IPS-18a (cell line): ENCODE data around the gene ACSL1.

ENCODE experiments used
- H3K27ac ChIP-seq: one replicate; pipeline ENCODE4 v1.5.1; 2013; ENCODE audit warnings: low read length
- H3K27me3 ChIP-seq: one replicate; pipeline ENCODE4 v1.6.1; 2013; ENCODE audit warnings: mild to moderate bottlenecking, low read length; ENCODE audit not compliant: control insufficient read depth, insufficient read depth
- H3K36me3 ChIP-seq: one replicate; pipeline ENCODE4 v1.6.1; 2013; ENCODE audit warnings: low read depth, low read length; ENCODE audit not compliant: control insufficient read depth
- H3K4me1 ChIP-seq: one replicate; pipeline ENCODE4 v1.6.1; 2013; ENCODE audit warnings: low read depth, low read length; ENCODE audit not compliant: control insufficient read depth
- H3K4me3 ChIP-seq: one replicate; pipeline ENCODE4 v1.5.1; 2013; ENCODE audit warnings: low read length
- H3K9ac ChIP-seq: one replicate; pipeline ENCODE4 v1.6.1; 2013; ENCODE audit warnings: mild to moderate bottlenecking, low read length, moderate library complexity
- H3K9me3 ChIP-seq: one replicate; pipeline ENCODE4 v1.6.1; 2013; ENCODE audit warnings: low read depth, low read length; ENCODE audit not compliant: control insufficient read depth

The ACSL1 gene

DNA sequence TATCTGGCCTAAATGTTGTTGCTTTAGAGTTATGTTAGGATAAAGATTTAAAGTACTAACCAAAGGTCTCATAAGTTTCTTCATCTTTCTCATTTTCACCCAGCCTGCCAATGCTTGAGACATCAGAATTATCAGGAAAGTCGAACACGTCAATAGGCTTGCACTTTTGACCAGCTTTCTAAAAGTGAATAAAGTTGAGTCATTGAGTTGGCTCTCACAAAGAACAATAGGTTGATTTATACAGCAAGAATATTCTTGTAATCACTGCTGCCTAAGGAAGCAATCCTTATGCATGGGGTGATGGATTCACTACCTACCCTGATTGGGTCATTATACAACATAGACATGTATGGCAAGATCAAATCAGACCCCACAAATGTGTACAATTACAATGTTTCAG is 96.9 kb downstream of the ACSL1 start:
- Histone ChIP-seq H3K9ac (no peak overlapping the region), H3K27me3 (no peaks in the 10 kb centered on the region), H3K27ac (no peak overlapping the region), H3K4me1 (peaks cover 9% of the 10 kb centered on the region), H3K4me3 (no peak overlapping the region), H3K36me3 (peaks cover 68% of the 10 kb centered on the region), H3K9me3 (no peaks in the 10 kb centered on the region)

DNA sequence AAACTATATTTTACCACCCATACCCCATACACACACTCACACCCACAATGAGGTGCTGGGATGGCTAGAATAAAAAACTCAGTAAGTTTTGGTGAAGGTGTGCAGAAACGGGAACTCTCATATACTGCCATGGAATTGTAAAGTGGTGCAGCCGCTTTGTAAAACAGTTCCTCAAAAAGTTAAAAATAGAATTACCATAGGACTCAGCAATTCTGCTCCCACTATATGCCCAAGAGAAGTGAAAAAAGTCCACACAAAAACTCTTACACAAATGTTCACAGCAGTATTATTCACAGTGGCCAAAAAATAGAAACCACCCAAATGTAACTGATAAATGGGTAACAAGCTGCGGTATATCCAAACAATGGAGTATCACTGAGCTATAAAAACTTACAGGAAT is 98.3 kb downstream of the ACSL1 start:
- Histone ChIP-seq H3K9ac (no peak overlapping the region), H3K36me3 (peaks cover 79% of the 10 kb centered on the region), H3K4me3 (no peak overlapping the region), H3K9me3 (no peaks in the 10 kb centered on the region), H3K4me1 (peaks cover 8% of the 10 kb centered on the region), H3K27ac (no peak overlapping the region), H3K27me3 (no peaks in the 10 kb centered on the region)

- peaks cover 88% of the 10 kb centered on the region for H3K36me3 ChIP-seq
- H3K9ac ChIP-seq: no peak overlapping the region
- H3K27ac ChIP-seq: no peak overlapping the region
- no peaks in the 10 kb centered on the region for H3K27me3 ChIP-seq
- H3K4me3 ChIP-seq: no peak overlapping the region
- H3K9me3 ChIP-seq: no peaks in the 10 kb centered on the region
- H3K4me1 ChIP-seq: no peaks in the 10 kb centered on the region
These were observed 103.0 kb downstream of the ACSL1 start for GRCh38 chr4:184722798-184723197.

DNA sequence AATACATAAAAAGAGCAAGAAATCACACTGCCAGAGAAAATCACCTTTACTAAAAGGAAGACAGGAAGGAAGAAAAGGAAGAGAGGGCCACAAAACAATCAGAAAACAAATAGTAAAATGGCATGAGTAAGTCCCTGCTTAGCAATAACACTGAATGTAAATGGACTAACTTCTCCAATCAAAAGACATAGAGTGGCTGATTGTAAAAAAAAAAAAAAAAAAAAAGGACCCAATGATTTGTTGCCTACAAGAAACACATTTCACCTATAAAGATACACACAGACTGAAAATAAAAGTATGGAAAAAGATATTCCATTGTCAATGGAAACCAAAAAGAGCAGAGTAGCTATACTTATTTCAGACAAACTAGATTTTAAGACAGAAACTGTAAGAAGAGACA is 104.5 kb downstream of the ACSL1 start:
- Histone ChIP-seq H3K9ac (no peak overlapping the region), H3K4me3 (no peak overlapping the region), H3K4me1 (no peaks in the 10 kb centered on the region), H3K36me3 (peaks cover 92% of the 10 kb centered on the region), H3K27ac (no peak overlapping the region), H3K9me3 (no peaks in the 10 kb centered on the region), H3K27me3 (no peaks in the 10 kb centered on the region)

GRCh38 chr4:184719407-184719806 is 106.4 kb downstream of the ACSL1 start:
- no peak overlapping the region for H3K9ac ChIP-seq
- H3K27ac ChIP-seq: no peak overlapping the region
- no peaks in the 10 kb centered on the region for H3K4me1 ChIP-seq
- no peaks in the 10 kb centered on the region for H3K27me3 ChIP-seq
- H3K4me3 ChIP-seq: no peak overlapping the region
- H3K9me3 ChIP-seq: no peaks in the 10 kb centered on the region
- peaks cover 91% of the 10 kb centered on the region for H3K36me3 ChIP-seq

- Histone ChIP-seq H3K4me1 (no peaks in the 10 kb centered on the region), H3K4me3 (no peak overlapping the region), H3K27ac (no peak overlapping the region), H3K36me3 (peaks cover 91% of the 10 kb centered on the region), H3K9ac (no peak overlapping the region), H3K27me3 (no peaks in the 10 kb centered on the region), H3K9me3 (no peaks in the 10 kb centered on the region)
These were observed 110.2 kb downstream of the ACSL1 start for GRCh38 chr4:184715526-184715925.

DNA sequence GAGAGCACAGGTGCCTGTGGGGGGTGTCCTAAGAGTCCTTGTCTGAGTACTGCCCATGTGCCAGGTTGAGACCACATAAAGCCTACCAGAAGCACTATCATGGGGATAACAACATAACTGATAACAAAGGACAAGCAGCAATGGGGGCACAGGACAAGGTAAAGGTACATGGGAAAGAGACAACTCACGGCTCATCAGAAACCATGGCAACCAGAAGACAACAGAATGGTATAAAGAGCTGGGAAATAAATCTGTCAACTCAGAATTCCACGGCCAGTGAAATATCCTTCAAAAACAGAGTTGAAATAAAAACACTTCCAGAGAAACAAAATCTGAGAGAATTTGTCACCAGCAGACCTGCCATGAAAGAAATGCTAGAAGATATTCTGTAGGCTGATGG is 111.9 kb downstream of the ACSL1 start:
- peaks cover 90% of the 10 kb centered on the region for H3K36me3 ChIP-seq
- H3K9me3 ChIP-seq: no peaks in the 10 kb centered on the region
- no peaks in the 10 kb centered on the region for H3K27me3 ChIP-seq
- no peaks in the 10 kb centered on the region for H3K4me1 ChIP-seq
- H3K4me3 ChIP-seq: no peak overlapping the region
- no peak overlapping the region for H3K27ac ChIP-seq
- no peak overlapping the region for H3K9ac ChIP-seq

DNA sequence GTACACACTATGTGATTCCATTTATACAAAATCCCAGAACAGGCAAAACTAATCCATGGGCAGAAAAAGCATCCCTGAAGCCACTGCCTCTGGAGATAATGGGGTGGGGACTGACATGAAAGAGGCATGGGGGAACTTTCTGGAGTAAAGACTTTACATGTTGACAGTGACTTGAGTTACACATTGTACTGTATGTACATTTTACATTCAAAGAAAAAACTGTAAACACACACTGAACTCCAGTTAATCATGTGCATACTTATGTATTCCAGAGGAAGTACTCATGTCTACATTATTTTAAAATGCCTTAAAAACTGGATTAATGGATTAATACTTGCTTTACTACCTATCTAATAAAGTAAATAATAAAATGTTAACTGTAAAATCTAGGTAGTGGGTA is 113.4 kb downstream of the ACSL1 start:
- H3K36me3 ChIP-seq: peaks cover 86% of the 10 kb centered on the region

GRCh38 chr4:184706453-184706852 is 119.3 kb downstream of the ACSL1 start:
- Histone ChIP-seq H3K36me3 (peaks cover 91% of the 10 kb centered on the region), H3K4me1 (no peaks in the 10 kb centered on the region), H3K27ac (no peak overlapping the region), H3K4me3 (no peak overlapping the region), H3K27me3 (no peaks in the 10 kb centered on the region), H3K9me3 (no peaks in the 10 kb centered on the region), H3K9ac (no peak overlapping the region)

More for the DNA sequence above, 113.4 kb downstream of the ACSL1 start:
- Histone ChIP-seq H3K4me1 (no peaks in the 10 kb centered on the region), H3K27ac (no peak overlapping the region), H3K9me3 (no peaks in the 10 kb centered on the region), H3K9ac (no peak overlapping the region), H3K4me3 (no peak overlapping the region), H3K27me3 (no peaks in the 10 kb centered on the region)

DNA sequence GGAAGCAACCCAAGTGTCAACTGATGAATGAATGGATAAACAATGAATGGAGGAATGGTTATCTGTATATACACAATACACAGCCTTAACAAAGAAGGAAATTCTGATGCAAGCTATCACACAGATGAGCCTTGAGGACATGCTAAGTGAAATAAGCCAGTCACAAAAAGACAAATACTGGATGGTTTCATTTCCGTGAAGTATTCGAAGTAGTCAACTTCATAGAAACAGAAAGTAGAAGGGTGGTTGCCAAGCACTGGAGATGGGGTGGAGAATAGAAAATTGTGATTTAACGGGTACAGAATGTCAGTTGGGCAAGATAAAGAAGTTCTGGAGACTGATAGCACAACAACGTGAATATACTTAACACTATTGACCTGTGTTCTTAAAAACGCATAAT is 120.1 kb downstream of the ACSL1 start:
- Histone ChIP-seq H3K9ac (no peak overlapping the region), H3K36me3 (peaks cover 91% of the 10 kb centered on the region), H3K27ac (no peak overlapping the region)

More for the DNA sequence above, 120.1 kb downstream of the ACSL1 start:
- Histone ChIP-seq H3K27me3 (no peaks in the 10 kb centered on the region), H3K4me1 (no peaks in the 10 kb centered on the region), H3K9me3 (no peaks in the 10 kb centered on the region), H3K4me3 (no peak overlapping the region)
